Skeletal muscle cell (primary cell): ENCODE data around the gene HHIPL1.

Experiments used
- DNase-seq: peaks from one replicate; pipeline ENCODE4 v3.0.0-alpha.2; 2010; ENCODE audit warnings: low read depth
- H3K4me3 ChIP-seq: 2 replicates; pipeline ENCODE4 v1.5.1; 2011; ENCODE audit warnings: low read depth, mild to moderate bottlenecking, control low read depth, low read length, moderate library complexity

HHIPL1 gene

GRCh38 chr14:99683619-99684409 lies 38.9 kb downstream of the HHIPL1 start, which contains the start of gene CYP46A1:
CYP46A1 (plus strand) TSS chr14:99684298; CDS start chr14:99684418, 120 bp downstream.
- peak; percentile 98 for DNase-seq
- peak within 1 kb of the TSS; percentile 80 for H3K4me3 ChIP-seq

GRCh38 chr14:99684410-99684934 lies 39.5 kb downstream of the HHIPL1 start:
- peak overlapping the region; percentile 58 for H3K4me3 ChIP-seq
- DNase-seq, result no peak

- no peak for DNase-seq
Observed at GRCh38 chr14:99685151-99685591, 40.2 kb downstream of the HHIPL1 start.

GRCh38 chr14:99685596-99685995 lies 40.7 kb downstream of the HHIPL1 start:
- DNase-seq, result no peak
- H3K4me3 ChIP-seq, result no peak overlapping the region

More at GRCh38 chr14:99685151-99685591, 40.2 kb downstream of the HHIPL1 start:
- no peak overlapping the region for H3K4me3 ChIP-seq

- DNase-seq, result no peak
Observed at GRCh38 chr14:99686557-99687283, 41.8 kb downstream of the HHIPL1 start.

GRCh38 chr14:99687284-99688209 lies 42.6 kb downstream of the HHIPL1 start:
- DNase-seq, result no peak
- H3K4me3 ChIP-seq, result no peak overlapping the region

More at GRCh38 chr14:99686557-99687283, 41.8 kb downstream of the HHIPL1 start:
- no peak overlapping the region for H3K4me3 ChIP-seq

- DNase-seq, result no peak
- H3K4me3 ChIP-seq, result no peak overlapping the region
Observed at GRCh38 chr14:99688210-99688581, 43.3 kb downstream of the HHIPL1 start.

GRCh38 chr14:99688629-99689028 lies 43.7 kb downstream of the HHIPL1 start:
- no peak overlapping the region for H3K4me3 ChIP-seq
- DNase-seq, result no peak

GRCh38 chr14:99689266-99690236 lies 44.6 kb downstream of the HHIPL1 start:
- DNase-seq, result no peak
- no peak overlapping the region for H3K4me3 ChIP-seq

GRCh38 chr14:99690636-99691035 lies 45.7 kb downstream of the HHIPL1 start:
- H3K4me3 ChIP-seq, result no peak overlapping the region
- no peak for DNase-seq

- DNase-seq, result no peak
- H3K4me3 ChIP-seq, result no peak overlapping the region
Observed at GRCh38 chr14:99691111-99691885, 46.4 kb downstream of the HHIPL1 start.

GRCh38 chr14:99693918-99694317 lies 49.0 kb downstream of the HHIPL1 start:
- H3K4me3 ChIP-seq, result no peak overlapping the region
- no peak for DNase-seq

GRCh38 chr14:99696929-99697328 lies 52.0 kb downstream of the HHIPL1 start:
- H3K4me3 ChIP-seq, result no peak overlapping the region
- DNase-seq, result no peak

- no peak for DNase-seq
Observed at GRCh38 chr14:99698236-99698635, 53.3 kb downstream of the HHIPL1 start.

GRCh38 chr14:99698642-99699041 lies 53.7 kb downstream of the HHIPL1 start:
- DNase-seq, result no peak
- no peak overlapping the region for H3K4me3 ChIP-seq

More at GRCh38 chr14:99698236-99698635, 53.3 kb downstream of the HHIPL1 start:
- H3K4me3 ChIP-seq, result no peak overlapping the region

- no peak overlapping the region for H3K4me3 ChIP-seq
- no peak for DNase-seq
Observed at GRCh38 chr14:99699085-99699760, 54.3 kb downstream of the HHIPL1 start.

GRCh38 chr14:99699861-99700260 lies 54.9 kb downstream of the HHIPL1 start:
- no peak overlapping the region for H3K4me3 ChIP-seq
- no peak for DNase-seq
